NCI-H2107 treated with DMSO at 0.1 percent for 48 hours (cell line): ENCODE results near the gene DIPK1C.

Source experiments
- DNase-seq: peaks from one replicate; lab custom pipeline; 2025; ENCODE audit not compliant: unreplicated experiment; lab: John Stamatoyannopoulos, UW

The DIPK1C gene

DNA sequence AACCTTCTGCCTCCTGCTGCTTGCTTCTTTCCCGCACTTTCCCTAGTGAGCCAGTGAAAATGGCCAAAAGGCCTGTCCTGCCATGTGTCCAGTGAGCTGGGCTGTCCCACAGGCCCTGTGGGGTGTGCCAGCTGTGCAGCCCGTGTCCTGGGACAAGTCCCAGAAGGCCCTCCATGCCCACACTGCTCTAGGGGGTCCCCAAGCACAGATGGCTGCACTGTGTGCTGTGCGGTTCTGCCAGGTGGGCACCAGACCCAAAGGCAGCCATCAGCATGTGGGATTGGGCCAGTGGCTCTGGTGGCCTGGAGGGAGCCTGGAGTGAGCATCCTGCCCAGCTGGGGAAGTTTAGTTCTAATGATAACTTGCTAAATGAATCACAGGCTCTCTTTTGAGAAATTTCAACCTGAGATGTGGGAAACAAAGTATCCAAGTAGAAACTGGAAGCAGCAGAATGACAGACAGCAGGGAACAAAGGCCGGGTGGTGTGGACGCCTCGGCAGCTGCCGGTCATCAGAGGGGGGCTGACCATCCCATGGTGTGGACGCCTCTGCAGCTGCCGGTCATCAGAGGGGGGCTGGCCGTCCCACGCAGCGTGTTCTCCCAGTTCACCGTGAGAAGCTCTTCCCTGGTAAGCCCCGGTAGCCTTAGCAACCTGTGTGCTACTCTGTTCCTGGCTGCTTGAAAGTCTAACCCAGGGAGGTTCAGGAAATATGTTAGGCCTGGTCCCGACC lies 29.2 kb upstream of the DIPK1C start:
- DNase-seq, result no peak

- DNase-seq, result no peak
These were observed 25.6 kb upstream of the DIPK1C start for GRCh38 chr18:74482697-74483096.

- no peak for DNase-seq
These were observed 23.1 kb upstream of the DIPK1C start for GRCh38 chr18:74480149-74480651.

DNA sequence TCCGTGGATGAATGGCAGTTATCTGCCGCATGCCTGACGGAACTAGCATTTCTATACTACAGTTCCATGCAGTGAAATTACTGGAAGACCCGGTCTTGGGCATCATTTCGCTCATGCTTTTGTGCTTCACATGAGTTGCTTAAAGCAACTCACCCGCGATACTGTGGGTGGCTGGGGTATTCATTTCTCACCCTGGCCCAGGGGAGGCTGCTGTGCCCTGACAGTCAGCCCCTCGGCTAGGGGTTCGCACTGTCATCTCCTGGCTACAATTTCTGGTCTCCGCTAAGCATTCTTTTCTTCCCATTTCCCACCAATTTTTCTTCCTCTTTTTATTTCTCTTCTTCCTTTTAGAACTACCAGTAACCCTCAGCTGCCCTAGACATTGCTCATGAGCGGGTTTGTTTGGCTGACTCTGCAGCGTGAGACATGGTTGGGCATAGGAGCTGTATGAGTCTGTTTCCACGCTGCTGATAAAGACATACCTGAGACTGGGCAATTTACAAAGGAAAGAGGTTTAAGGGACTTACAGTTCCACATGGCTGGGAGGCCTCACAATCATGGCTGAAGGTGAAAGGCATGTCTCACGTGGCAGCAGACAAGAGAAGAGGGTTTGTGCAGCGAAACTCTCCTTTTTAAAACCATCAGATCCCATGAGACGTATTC lies 22.5 kb upstream of the DIPK1C start:
- no peak for DNase-seq

DNA sequence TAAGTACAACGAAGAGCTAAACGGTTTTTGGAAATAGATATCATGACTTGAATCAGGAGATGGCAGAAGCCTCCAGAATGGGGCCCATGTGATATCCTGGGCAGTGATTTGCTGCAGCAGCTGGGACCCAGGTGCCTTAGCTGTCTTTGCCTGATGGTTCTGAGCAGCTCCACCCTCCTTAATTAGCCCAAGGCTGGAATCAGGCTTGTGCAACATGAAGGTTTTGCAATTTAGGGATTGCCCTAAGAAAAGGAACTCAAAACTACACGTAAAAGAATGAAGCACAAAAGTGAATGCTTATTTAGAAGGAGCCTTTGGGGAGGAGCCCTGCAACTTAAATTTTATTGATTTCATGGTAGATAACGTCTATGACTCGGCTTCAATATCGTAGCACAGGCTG lies 21.8 kb upstream of the DIPK1C start:
- DNase-seq, result no peak

- no peak for DNase-seq
These were observed 21.2 kb upstream of the DIPK1C start for GRCh38 chr18:74478316-74478715.

GRCh38 chr18:74477771-74478170 lies 20.7 kb upstream of the DIPK1C start:
- DNase-seq, result no peak

DNA sequence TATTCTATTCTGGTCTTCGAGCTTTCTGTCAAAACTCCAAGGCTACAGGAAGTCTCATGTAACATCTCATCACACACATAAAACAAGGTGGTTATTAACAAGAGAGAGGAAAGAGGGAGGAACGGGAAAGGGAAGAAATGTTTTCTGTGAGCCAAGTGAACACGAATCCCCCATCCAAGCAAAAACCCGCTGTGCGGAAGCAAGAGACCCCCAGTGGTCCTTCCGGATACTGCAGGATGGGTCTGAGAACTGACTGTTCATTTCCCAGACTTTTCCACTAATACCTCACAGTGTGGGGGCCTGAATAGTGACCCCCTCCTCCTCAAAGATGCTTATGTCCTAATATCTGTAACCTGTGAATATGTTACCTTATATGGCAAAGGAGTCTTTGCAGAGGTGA lies 19.0 kb upstream of the DIPK1C start:
- no peak for DNase-seq

DNA sequence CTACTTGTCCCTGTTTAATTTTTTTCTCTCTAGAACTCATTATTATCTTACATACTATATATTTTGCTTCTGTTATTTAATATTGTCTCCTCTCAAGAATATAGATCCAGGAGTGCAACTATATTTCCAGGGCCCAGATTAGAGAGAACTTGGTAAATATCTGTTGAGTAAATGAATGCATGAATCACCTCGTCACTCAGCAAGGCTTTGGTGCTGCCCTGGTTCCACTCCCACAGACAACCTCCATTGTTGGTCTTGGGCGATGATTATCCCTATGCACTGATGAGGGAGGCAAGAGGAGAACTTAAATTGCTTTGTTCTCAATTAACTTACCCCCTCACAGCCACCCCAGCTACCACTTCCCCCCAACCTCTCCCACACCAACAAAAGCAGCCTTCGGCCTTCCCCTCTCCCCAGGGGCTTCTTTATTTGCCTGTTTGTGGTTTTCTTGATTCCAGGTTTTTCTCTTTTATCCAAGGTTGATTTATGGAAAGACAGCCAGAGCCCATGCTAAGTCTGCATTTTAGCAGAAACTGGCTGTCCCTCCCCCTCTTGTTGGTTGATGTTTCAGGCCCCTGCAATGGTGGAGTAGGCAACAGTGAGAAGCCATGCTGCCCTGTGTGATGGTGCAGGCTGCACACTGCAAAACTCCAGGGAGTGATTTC lies 17.0 kb upstream of the DIPK1C start:
- no peak for DNase-seq

DNA sequence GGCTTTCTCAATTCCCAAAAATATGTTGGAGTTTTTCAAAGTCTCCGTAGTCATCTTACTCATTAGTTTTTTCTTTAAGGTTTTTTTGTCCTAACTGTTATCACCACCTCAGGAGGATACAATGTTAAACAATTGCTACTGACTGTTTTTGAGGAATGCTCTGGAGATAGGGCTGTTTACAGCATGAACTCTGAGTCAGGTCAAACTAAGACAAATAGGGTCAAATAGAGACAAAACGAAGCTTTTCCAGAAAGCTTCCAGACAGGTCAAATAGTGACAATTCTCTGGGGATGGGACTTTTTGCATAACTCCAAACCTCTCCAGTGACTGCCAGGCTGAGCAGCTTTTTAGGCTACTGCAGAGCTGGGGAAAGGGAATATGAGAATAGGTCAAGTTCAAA lies 15.2 kb upstream of the DIPK1C start:
- no peak for DNase-seq

- DNase-seq, result no peak
These were observed 11.5 kb upstream of the DIPK1C start for GRCh38 chr18:74468547-74469061.

DNA sequence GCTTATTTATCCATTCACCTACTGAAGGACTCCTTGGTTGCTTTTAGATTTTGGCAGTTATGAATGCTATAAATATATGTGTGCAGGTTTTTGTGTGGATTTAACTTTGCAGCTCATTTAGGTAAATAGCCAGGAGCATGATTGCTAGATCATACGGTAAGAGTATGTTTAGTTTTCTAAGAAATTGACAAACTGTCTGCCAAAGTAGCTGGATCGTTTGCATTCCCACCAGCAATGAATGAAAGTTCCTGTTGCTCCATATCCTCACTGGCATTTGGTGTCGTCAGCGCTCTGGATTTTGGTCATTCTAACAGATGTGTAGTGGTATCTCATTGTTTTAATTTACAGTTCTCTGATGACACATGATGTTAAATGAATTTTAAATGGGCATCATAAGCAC lies 8.7 kb upstream of the DIPK1C start:
- DNase-seq, result no peak

DNA sequence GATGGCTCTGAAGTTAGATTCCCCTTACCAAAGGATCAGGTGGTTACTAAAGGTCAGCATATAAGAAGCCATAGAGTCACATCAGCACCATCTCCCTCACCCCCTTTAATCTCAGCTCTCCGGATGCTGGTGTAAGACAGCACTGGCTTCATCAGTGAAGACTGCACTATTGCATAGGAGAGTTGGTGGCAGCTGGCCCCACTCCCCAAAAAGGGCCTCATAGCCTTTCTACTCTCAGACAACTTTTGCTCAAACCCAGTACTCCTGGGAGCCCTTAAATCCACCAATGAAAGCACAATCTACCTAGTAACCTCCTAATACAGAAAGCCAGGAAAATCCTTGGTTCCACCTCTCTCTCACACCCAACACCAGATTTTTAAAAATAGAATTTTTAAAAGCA lies 6.9 kb upstream of the DIPK1C start:
- no peak for DNase-seq

GRCh38 chr18:74463254-74463653 lies 6.1 kb upstream of the DIPK1C start:
- no peak for DNase-seq

DNA sequence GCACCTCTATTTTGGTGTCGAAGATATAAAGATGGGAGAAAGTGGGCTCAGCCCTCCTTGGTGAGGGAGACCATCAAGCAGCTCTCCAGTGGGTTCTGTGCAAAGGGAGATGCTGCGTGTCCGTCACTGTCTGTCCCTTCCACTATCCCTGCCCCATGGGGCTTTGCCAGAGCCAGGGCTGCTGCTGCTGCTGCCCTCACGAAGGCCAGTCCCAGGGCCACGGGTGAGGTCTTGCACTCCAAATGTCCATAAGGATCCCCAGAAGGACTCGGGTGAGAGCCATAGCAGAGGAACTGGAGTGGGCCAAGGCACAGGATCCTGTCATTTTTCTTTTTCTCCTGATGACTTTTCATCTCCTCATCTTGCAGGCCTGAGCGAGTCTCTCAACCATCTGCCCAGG lies 3.7 kb upstream of the DIPK1C start:
- DNase-seq, result no peak

GRCh38 chr18:74459889-74460288 lies 2.8 kb upstream of the DIPK1C start:
- no peak for DNase-seq

DNA sequence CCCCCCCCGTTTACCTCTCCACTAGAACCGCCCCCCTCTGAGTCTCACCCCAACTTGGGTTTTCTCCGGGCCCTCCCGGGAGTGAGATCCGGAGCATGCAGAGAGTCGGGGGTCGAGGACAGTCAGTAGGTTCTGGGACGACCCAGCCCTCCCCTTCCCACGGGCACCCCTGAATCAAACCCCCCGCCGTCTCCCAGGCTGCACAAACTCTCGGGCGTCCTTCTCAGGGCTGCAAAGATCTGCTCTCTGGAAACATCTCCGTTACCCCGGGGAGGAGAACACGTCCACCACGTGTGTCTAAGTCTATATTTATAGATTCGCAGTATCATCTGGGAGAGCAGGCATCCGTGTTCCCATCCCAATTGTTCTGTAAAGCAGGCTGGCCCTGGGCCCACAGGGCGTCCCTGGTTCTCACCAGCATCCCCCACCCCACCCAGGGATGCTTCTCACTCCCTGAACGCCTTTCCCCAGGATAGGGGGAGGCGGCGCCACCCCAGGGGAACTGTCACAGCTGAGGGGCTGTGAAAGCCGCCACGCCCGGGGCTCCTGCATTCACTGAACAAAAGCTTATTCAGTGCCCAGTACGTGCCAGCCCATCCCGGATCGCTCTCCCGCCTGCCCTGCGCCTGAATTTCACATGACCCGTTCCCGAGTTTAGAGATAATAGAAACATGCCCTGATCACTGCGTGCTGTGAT lies 765 bp upstream of the DIPK1C start:
- DNase-seq, result no peak

GRCh38 chr18:74456349-74457042 lies 612 bp downstream of the DIPK1C start:
- DNase-seq, result no peak

GRCh38 chr18:74456017-74456348 lies 1.1 kb downstream of the DIPK1C start:
- no peak for DNase-seq

DNA sequence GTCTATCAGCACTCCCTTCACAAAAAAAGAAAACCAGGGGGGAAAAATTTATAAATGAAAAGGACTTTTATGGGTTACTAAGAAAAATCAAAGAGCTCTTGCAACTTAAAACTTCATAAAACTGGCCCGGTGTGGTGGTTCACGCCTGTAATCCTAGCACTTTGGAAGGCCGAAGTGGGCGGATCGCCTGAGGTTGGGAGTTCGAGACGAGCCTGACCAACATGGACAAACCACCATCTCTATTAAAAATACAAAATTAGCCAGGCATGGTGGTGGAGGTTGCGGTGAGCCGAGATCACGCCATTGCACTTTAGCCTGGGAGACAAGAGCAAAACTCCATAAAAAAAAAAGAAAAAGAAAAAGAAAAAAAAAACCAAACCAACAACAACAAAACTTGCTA lies 1.7 kb downstream of the DIPK1C start:
- DNase-seq, result no peak

- DNase-seq, result no peak
These were observed 2.8 kb downstream of the DIPK1C start for GRCh38 chr18:74454279-74454751.
